B cell (primary cell): ENCODE results near the gene OR3A1. TPM values are rescaled to one million over a fixed set of nuclear protein-coding genes. Genes with fewer than 3 reads are reported as not detected.

Source experiments
- ATAC-seq: fragments of 200-7000 bp; cut with Tn5 transposase; one replicate; pipeline ENCODE4 v1.10.0; 2021; ENCODE audit warnings: low read depth, mild to moderate bottlenecking, moderate number of reproducible peaks, moderate library complexity
- CTCF ChIA-PET: fragments of 350-600 bp; sonication (Branson Sonifier 250); formaldehyde crosslinking; loops from one replicate; lab custom pipeline; 2021; ENCODE audit warnings: antibody characterized with exemption, inconsistent platforms; lab: Charles Lee
- POLR2A ChIA-PET: fragments of 350-600 bp; sonication (Branson Sonifier 250); formaldehyde crosslinking; loops from one replicate; lab custom pipeline; 2021; ENCODE audit warnings: antibody characterized with exemption; lab: Charles Lee
- DNase-seq: peaks from one replicate; pipeline ENCODE4 v3.0.0; 2013
- H2AFZ ChIP-seq: 2 replicates; pipeline ENCODE4 v1.6.1; 2012; ENCODE audit warnings: mild to moderate bottlenecking, low read depth, low read length; ENCODE audit not compliant: insufficient read depth, poor library complexity, severe bottlenecking
- H3K27ac ChIP-seq, 2 donors: 1 replicate in 1 of 2; 2 replicates in 1 of 2; pipeline ENCODE4 v1.5.1; 2012 to 2013; ENCODE audit warnings: low read length in 2 of 2, mild to moderate bottlenecking in 2 of 2, moderate library complexity in 1 of 2
- H3K27me3 ChIP-seq, 4 experiments: fragments of 200-600 bp in 1 of 4; sonication (generic) in 1 of 4; replicated peaks in 1 of 4; 1 replicate in 2 of 4; 2 replicates in 2 of 4; pipeline versions ENCODE4 v1.6.1 to v1.7.0; 2013 to 2016; ENCODE audit warnings: low read length in 3 of 4, mild to moderate bottlenecking in 2 of 4, mixed read lengths in 1 of 4, moderate library complexity in 1 of 4; ENCODE audit not compliant: insufficient read depth in 4 of 4, control insufficient read depth in 3 of 4; ENCODE audit errors: control extremely low read depth in 1 of 4
- H3K36me3 ChIP-seq, 2 experiments: replicated peaks in 1 of 2; 1 replicate in 1 of 2; 2 replicates in 1 of 2; pipeline versions ENCODE4 v1.6.1 to v1.7.1; 2013; ENCODE audit warnings: low read length in 1 of 2; ENCODE audit not compliant: insufficient read depth in 2 of 2, control insufficient read depth in 1 of 2; ENCODE audit errors: control extremely low read depth in 1 of 2, extremely low read depth in 1 of 2
- H3K4me1 ChIP-seq, 2 donors: fragments of 200-600 bp in 1 of 2; sonication (generic) in 1 of 2; 1 replicate in 1 of 2; 2 replicates in 1 of 2; pipeline versions ENCODE4 v1.5.1 to v1.6.1; 2013 to 2017; ENCODE audit warnings: low read length in 2 of 2; ENCODE audit not compliant: control insufficient read depth in 2 of 2, insufficient read depth in 2 of 2
- H3K4me2 ChIP-seq: replicated peaks from 2 replicates; pipeline ENCODE3; 2012; ENCODE audit warnings: mild to moderate bottlenecking, low read depth, low read length; ENCODE audit not compliant: poor library complexity, severe bottlenecking
- H3K4me3 ChIP-seq, 5 experiments: fragments of 200-600 bp in 1 of 5; sonication (generic) in 1 of 5; 1 replicate in 3 of 5; 2 replicates in 2 of 5; pipeline versions ENCODE4 v1.5.1 to v1.7.0; 2011 to 2016; ENCODE audit warnings: low read length in 4 of 5, mild to moderate bottlenecking in 4 of 5, low read depth in 2 of 5, control low read depth in 1 of 5, moderate library complexity in 1 of 5; ENCODE audit not compliant: insufficient read depth in 1 of 5; ENCODE audit errors: control extremely low read depth in 1 of 5, extremely low read depth in 1 of 5
- H3K79me2 ChIP-seq: fragments of 200-600 bp; sonication (generic); one replicate; pipeline ENCODE4 v1.6.0; 2016; ENCODE audit warnings: low read length; ENCODE audit not compliant: control insufficient read depth, insufficient read depth
- H3K9ac ChIP-seq: fragments of 200-600 bp; sonication (generic); 2 replicates; pipeline ENCODE4 v1.6.1; 2017; ENCODE audit warnings: mild to moderate bottlenecking, low read length, moderate library complexity
- H3K9me3 ChIP-seq, 3 donors: one replicate each; pipeline versions ENCODE4 v1.6.1 to v1.7.1; 2013; ENCODE audit warnings: low read length in 2 of 3; ENCODE audit not compliant: control insufficient read depth in 2 of 3, insufficient read depth in 1 of 3; ENCODE audit errors: control extremely low read depth in 1 of 3
- H4K20me1 ChIP-seq: 2 replicates; pipeline ENCODE4 v1.6.0; 2012; ENCODE audit warnings: mild to moderate bottlenecking, low read length; ENCODE audit not compliant: insufficient read depth, control insufficient read depth, poor library complexity, severe bottlenecking
- H3K27ac Mint-ChIP-seq: one replicate; pipeline ENCODE4 v1.8.0; 2021; ENCODE audit warnings: mixed read lengths
- H3K27me3 Mint-ChIP-seq: one replicate; pipeline ENCODE4 v1.8.0; 2021; ENCODE audit warnings: mixed read lengths
- H3K4me1 Mint-ChIP-seq: one replicate; pipeline ENCODE4 v1.8.0; 2021; ENCODE audit warnings: mixed read lengths
- H3K4me3 Mint-ChIP-seq: one replicate; pipeline ENCODE4 v1.8.0; 2021; ENCODE audit warnings: mixed read lengths
- H3K9me3 Mint-ChIP-seq: one replicate; pipeline ENCODE4 v1.8.0; 2022; ENCODE audit warnings: mixed read lengths; ENCODE audit not compliant: insufficient read depth
- CTCF ChIP-seq: fragments of 200-600 bp; IDR thresholded peaks from one replicate; pipeline ENCODE4 v1.8.0; 2022; ENCODE audit warnings: antibody characterized with exemption, mild to moderate bottlenecking
- EZH2 ChIP-seq: IDR thresholded peaks from 2 replicates; pipeline ENCODE4 v1.6.1; 2012; ENCODE audit warnings: borderline replicate concordance, low read depth, mild to moderate bottlenecking, moderate library complexity, low read length; ENCODE audit not compliant: insufficient read depth, poor library complexity, severe bottlenecking
- WGBS: methylation state at CpG from one replicate; pipeline ENCODE4 v1.1.5; 2013; ENCODE audit warnings: missing lambda C conversion rate; ENCODE audit not compliant: insufficient coverage; 5-methylcytosine and 5-hydroxymethylcytosine counted together
- intact Hi-C: fragments of 100-400 bp; cut with micrococcal nuclease; formaldehyde crosslinking; loops from one replicate; pipeline ENCODE4 v1.10.0; 2022
- polyA plus RNA-seq: library from polyadenylated mRNA; depleted of rRNA; stranded (reverse); fragments of >200 nt; gene quantifications from 2 replicates; pipeline ENCODE4 v1.2.3, GENCODE V29; 2012
- total RNA-seq, 2 donors: library from RNA; stranded (reverse); fragments of 120-200 nt in 1 of 2; gene quantifications; 1 replicate in 1 of 2; 2 replicates in 1 of 2; pipeline versions ENCODE4 v1.2.3 to v1.2.4, GENCODE V29; 2013 to 2022

The OR3A1 gene
- total and polyA plus RNA-seq, 2 donors (not counting 1 experiment from before 2014, with no cell fraction given): 0.42 to 0.73 TPM

GRCh38 chr17:3335876-3336275 lies 37.7 kb upstream of the OR3A1 start:
- intact Hi-C loops: no loop called here
- no peaks in the 10 kb centered on the region for H3K36me3 ChIP-seq
- no peak for ATAC-seq
- no peak for DNase-seq
- H3K79me2 ChIP-seq: no peaks in the 10 kb centered on the region
- no peaks in the 10 kb centered on the region for H3K27me3 ChIP-seq
- no peak overlapping the region for H3K4me2 ChIP-seq
- 62% methylated on average over 3 of the region's 4 CpGs for WGBS
- Mint-ChIP-seq H3K27ac (no peak overlapping the region), H3K4me3 (no peak overlapping the region), H3K9me3 (no peaks in the 10 kb centered on the region), H3K4me1 (peaks cover 19% of the 10 kb centered on the region), H3K27me3 (peaks cover 6% of the 10 kb centered on the region)
- ChIA-PET CTCF (no interaction called here), POLR2A (no interaction called here)
- H3K9me3 ChIP-seq: no peaks in the 10 kb centered on the region
- no peaks in the 10 kb centered on the region for H4K20me1 ChIP-seq
- H2AFZ ChIP-seq: no peak overlapping the region
- no peak overlapping the region for H3K27ac ChIP-seq
- H3K9ac ChIP-seq: no peak overlapping the region
- no peak overlapping the region for H3K4me3 ChIP-seq
- TF ChIP-seq CTCF (no peak), EZH2 (no peak)
- peaks cover 3 to 4% of the 10 kb centered on the region in 2 donors for H3K4me1 ChIP-seq

- Histone ChIP-seq H3K9me3 (no peaks in the 10 kb centered on the region), H4K20me1 (no peaks in the 10 kb centered on the region), H2AFZ (no peak overlapping the region), H3K9ac (no peak overlapping the region), H3K4me1 (peaks cover 0 to 10% of the 10 kb centered on the region in 2 donors), H3K79me2 (no peaks in the 10 kb centered on the region), H3K4me2 (no peak overlapping the region), H3K27me3 (no peaks in the 10 kb centered on the region), H3K27ac (no peak overlapping the region), H3K4me3 (no peak overlapping the region), H3K36me3 (no peaks in the 10 kb centered on the region)
- ChIA-PET CTCF (no interaction called here), POLR2A (no interaction called here)
- TF ChIP-seq EZH2: no peak
- TF ChIP-seq CTCF: no peak
- WGBS: 80% methylated on average over 5 of the region's 5 CpGs
- intact Hi-C loops: no loop called here
- no peak overlapping the region for H3K27ac Mint-ChIP-seq
- ATAC-seq (no peak), DNase-seq (no peak)
- peaks cover 8% of the 10 kb centered on the region for H3K4me1 Mint-ChIP-seq
- no peak overlapping the region for H3K4me3 Mint-ChIP-seq
- H3K9me3 Mint-ChIP-seq: no peaks in the 10 kb centered on the region
- no peaks in the 10 kb centered on the region for H3K27me3 Mint-ChIP-seq
Observed at GRCh38 chr17:3318336-3318735, 20.2 kb upstream of the OR3A1 start.
